AG04450 (cell line): Measurements from ENCODE around the gene BCDIN3D. TPM values are rescaled to one million over a fixed set of nuclear protein-coding genes. Genes with fewer than 3 reads are reported as not detected.

ENCODE experiments used
- CTCF ChIA-PET: fragments of 300-600, 350-600 bp; formaldehyde crosslinking; extraction: SDS; loops from one replicate; lab custom pipeline; 2022; ENCODE audit warnings: antibody characterized with exemption, inconsistent platforms; lab: Charles Lee
- POLR2A ChIA-PET: fragments of 350-600 bp; formaldehyde crosslinking; extraction: SDS; loops from one replicate; lab custom pipeline; 2021; ENCODE audit warnings: antibody characterized with exemption, inconsistent platforms; lab: Yijun Ruan, JAX
- DNase-seq: peaks from one replicate; pipeline ENCODE4 v3.0.0-alpha.2; 2011; ENCODE audit warnings: low read depth, low spot score
- H3K27ac ChIP-seq: one replicate; pipeline ENCODE4 v1.5.1; 2012; ENCODE audit warnings: low read depth, low read length, control low read depth
- H3K27me3 ChIP-seq: one replicate; pipeline ENCODE4 v1.6.0; 2012; ENCODE audit warnings: low read length; ENCODE audit not compliant: control insufficient read depth, insufficient read depth
- H3K4me3 ChIP-seq: 2 replicates; pipeline ENCODE4 v1.5.1; 2011; ENCODE audit warnings: mild to moderate bottlenecking, low read depth, low read length, control low read depth
- H3K9me3 ChIP-seq: 2 replicates; pipeline ENCODE4 v1.5.1; 2012; ENCODE audit warnings: low read length; ENCODE audit not compliant: control insufficient read depth, insufficient read depth
- CTCF ChIP-seq: IDR thresholded peaks from 2 replicates; pipeline ENCODE4 v1.5.1; 2011; ENCODE audit warnings: low read depth, low read length, control low read depth, inconsistent platforms
- polyA plus RNA-seq: library from polyadenylated mRNA; depleted of rRNA; stranded (reverse); fragments of >200 nt; gene quantifications from 2 replicates; pipeline ENCODE4 v1.2.3, GENCODE V29; 2011

The BCDIN3D gene
- polyA plus RNA-seq, 1 experiment = 3.8 TPM

GRCh38 chr12:49866859-49867569 is 24.1 kb upstream of the BCDIN3D start:
- Histone ChIP-seq H3K27me3 (peaks cover 23% of the 10 kb centered on the region), H3K4me3 (no peak overlapping the region), H3K9me3 (no peaks in the 10 kb centered on the region), H3K27ac (no peak overlapping the region)
- ChIA-PET POLR2A (no interaction called here), CTCF (interaction anchor here (0.6 to 4.0 kb wide), 22 partner anchors 9 to 603 kb away, joined by 3 to 21 read pairs (median 4); partner anchors contain the start of gene BCDIN3D)
- peak; percentile 98 for TF ChIP-seq CTCF
- DNase-seq = peak; percentile 15

- no peaks in the 10 kb centered on the region for H3K9me3 ChIP-seq
- peaks cover 23% of the 10 kb centered on the region for H3K27me3 ChIP-seq
- ChIA-PET CTCF (interaction anchor here (0.5 to 4.0 kb wide), 6 partner anchors 9 to 205 kb away, joined by 3 to 21 read pairs (median 12); no protein-coding TSS in a partner anchor), POLR2A (no interaction called here)
- H3K27ac ChIP-seq = no peak overlapping the region
- no peak for DNase-seq
- no peak for TF ChIP-seq CTCF
- H3K4me3 ChIP-seq = no peak overlapping the region
These were observed 22.9 kb upstream of the BCDIN3D start for GRCh38 chr12:49865782-49866135.

GRCh38 chr12:49865109-49865781 is 22.3 kb upstream of the BCDIN3D start:
- no peak overlapping the region for H3K4me3 ChIP-seq
- no peaks in the 10 kb centered on the region for H3K9me3 ChIP-seq
- H3K27me3 ChIP-seq = peaks cover 23% of the 10 kb centered on the region
- ChIA-PET POLR2A (no interaction called here), CTCF (interaction anchor here (1.7 to 4.0 kb wide), 4 partner anchors 80 to 205 kb away, joined by 5 to 21 read pairs (median 20); no protein-coding TSS in a partner anchor)
- DNase-seq = no peak
- H3K27ac ChIP-seq = no peak overlapping the region
- TF ChIP-seq CTCF = no peak

- H3K4me3 ChIP-seq = no peak overlapping the region
- H3K27ac ChIP-seq = no peak overlapping the region
- no peak for TF ChIP-seq CTCF
- ChIA-PET CTCF (interaction anchor here (1.7 to 4.0 kb wide), 4 partner anchors 81 to 206 kb away, joined by 5 to 21 read pairs (median 20); no protein-coding TSS in a partner anchor), POLR2A (no interaction called here)
- DNase-seq = no peak
- H3K27me3 ChIP-seq = peaks cover 23% of the 10 kb centered on the region
- H3K9me3 ChIP-seq = no peaks in the 10 kb centered on the region
These were observed 21.8 kb upstream of the BCDIN3D start for GRCh38 chr12:49864798-49865090.
